Keratinocyte (primary cell): ENCODE results near the gene ARMC5. TPM values are rescaled to one million over a fixed set of nuclear protein-coding genes. Genes with fewer than 3 reads are reported as not detected.

Experiments used
- DNase-seq: peaks from one replicate; pipeline ENCODE4 v3.0.0-alpha.2; 2011; ENCODE audit warnings: low read depth, missing footprints, low spot score
- FAIRE-seq: peaks from 2 replicates; lab custom pipeline; 2011; peaks lifted over from hg19 to GRCh38; lab: Jason Lieb, UNC
- H2AFZ ChIP-seq: 2 replicates; pipeline ENCODE4 v1.6.0; 2012; ENCODE audit warnings: low read length, control low read depth, inconsistent platforms; ENCODE audit not compliant: control insufficient read depth
- H3K27ac ChIP-seq: 2 replicates; pipeline ENCODE4 v1.5.1; 2011; ENCODE audit warnings: low read length; ENCODE audit not compliant: control insufficient read depth, insufficient read depth
- H3K27me3 ChIP-seq: 3 replicates; pipeline ENCODE4 v1.6.0; 2011; ENCODE audit warnings: low read length; ENCODE audit not compliant: control insufficient read depth, insufficient read depth; ENCODE audit errors: extremely low read depth
- H3K36me3 ChIP-seq, 2 experiments: 2 replicates in 1 of 2; 3 replicates in 1 of 2; pipeline ENCODE4 v1.5.1; 2011; ENCODE audit warnings: low read length in 2 of 2, mild to moderate bottlenecking in 1 of 2; ENCODE audit not compliant: control insufficient read depth in 2 of 2, insufficient read depth in 2 of 2; ENCODE audit errors: extremely low read depth in 1 of 2
- H3K4me1 ChIP-seq: 3 replicates; pipeline ENCODE4 v1.5.1; 2011; ENCODE audit warnings: low read length; ENCODE audit not compliant: control insufficient read depth, insufficient read depth; ENCODE audit errors: extremely low read depth
- H3K4me2 ChIP-seq: 3 replicates; pipeline ENCODE4 v1.6.0; 2011; ENCODE audit warnings: low read depth, low read length; ENCODE audit not compliant: control insufficient read depth, insufficient read depth; ENCODE audit errors: extremely low read depth
- H3K4me3 ChIP-seq, 3 experiments: fragments of 200-600 bp in 1 of 3; sonication (generic) in 1 of 3; 2 replicates in 2 of 3; 3 replicates in 1 of 3; pipeline ENCODE4 v1.5.1; 2011 to 2016; ENCODE audit warnings: low read length in 3 of 3, mild to moderate bottlenecking in 3 of 3, control low read depth in 2 of 3, inconsistent platforms in 1 of 3, low read depth in 1 of 3, mixed read lengths in 1 of 3, mixed run types in 1 of 3, moderate library complexity in 1 of 3; ENCODE audit not compliant: control insufficient read depth in 2 of 3, insufficient read depth in 2 of 3; ENCODE audit errors: extremely low read depth in 1 of 3
- H3K79me2 ChIP-seq: 2 replicates; pipeline ENCODE4 v1.6.0; 2012; ENCODE audit warnings: low read length; ENCODE audit not compliant: control insufficient read depth, insufficient read depth
- H3K9ac ChIP-seq: 3 replicates; pipeline ENCODE4 v1.6.0; 2011; ENCODE audit warnings: low read length; ENCODE audit not compliant: control insufficient read depth, insufficient read depth; ENCODE audit errors: extremely low read depth
- H3K9me1 ChIP-seq: 3 replicates; pipeline ENCODE4 v1.6.0; 2011; ENCODE audit warnings: low read length; ENCODE audit not compliant: control insufficient read depth, insufficient read depth; ENCODE audit errors: extremely low read depth
- H3K9me3 ChIP-seq: 2 replicates; pipeline ENCODE4 v1.5.1; 2012; ENCODE audit warnings: low read depth, low read length; ENCODE audit not compliant: control insufficient read depth
- H4K20me1 ChIP-seq: 3 replicates; pipeline ENCODE4 v1.6.0; 2011; ENCODE audit warnings: low read length; ENCODE audit not compliant: control insufficient read depth, insufficient read depth; ENCODE audit errors: extremely low read depth
- EZH2 ChIP-seq: IDR thresholded peaks from one replicate; pipeline ENCODE4 v1.6.1; 2012; ENCODE audit warnings: inconsistent platforms, mild to moderate bottlenecking, low read length, moderate library complexity
- dilution Hi-C: fragments of 300-500 bp; cut with MboI; formaldehyde crosslinking; loops from one replicate; pipeline ENCODE4 v1.7.0; 2020; ENCODE audit warnings: low sequenced_read_pairs; ENCODE audit not compliant: extremely low pct_ligation_motif_present
- polyA plus RNA-seq, 5 experiments: library from polyadenylated mRNA; depleted of rRNA in 3 of 5; stranded (reverse) in 3 of 5; stranded (forward) in 1 of 5; unstranded in 1 of 5; fragments of >200 nt; gene quantifications; 1 replicate in 1 of 5; 2 replicates in 3 of 5; 3 replicates in 1 of 5; pipeline versions ENCODE4 v1.2.1 to v1.2.3, GENCODE V29; 2011 to 2012; ENCODE audit warnings: missing spikeins in 2 of 5, low read depth in 1 of 5, low replicate concordance in 1 of 5
- TF ChIP-seq, protein P1 (sequence below), 3 experiments: IDR thresholded peaks in 1 of 3; conservative IDR thresholded peaks in 1 of 3; optimal IDR thresholded peaks in 1 of 3; 2 replicates in 2 of 3; 3 replicates in 1 of 3; pipeline versions ENCODE3 to v1.5.1; 2011; ENCODE audit warnings: low read length in 3 of 3, mild to moderate bottlenecking in 3 of 3, moderate library complexity in 2 of 3, control low read depth in 1 of 3, inconsistent platforms in 1 of 3; ENCODE audit not compliant: insufficient read depth in 2 of 3; ENCODE audit errors: extremely low read depth in 1 of 3

Gene ARMC5
- polyA plus RNA-seq, 1 donor (not counting 4 experiments of a cell fraction or from before 2014, with no cell fraction given): 3.0 TPM

DNA sequence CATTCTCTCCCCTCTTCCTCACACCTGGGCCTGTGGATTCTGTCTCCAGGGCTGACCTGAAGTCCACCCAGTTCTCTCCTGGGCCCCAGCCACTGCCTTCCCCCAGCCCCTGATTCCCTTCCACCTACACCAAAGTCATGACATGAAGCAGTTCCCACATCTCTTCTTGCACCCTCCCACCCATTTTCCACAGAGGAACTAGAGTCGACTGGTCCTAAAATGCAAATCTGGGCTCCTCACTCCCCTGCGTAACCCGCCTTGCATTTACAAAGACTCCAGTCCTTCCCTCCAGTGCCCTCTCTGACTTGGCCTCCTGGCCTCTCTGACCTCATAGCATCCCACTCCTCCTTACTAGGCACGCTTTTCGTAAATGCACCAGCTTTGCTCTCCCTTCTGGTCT, 45.9 kb upstream of the ARMC5 start:
- Histone ChIP-seq H3K9ac (no peak overlapping the region), H3K4me3 (no peak overlapping the region), H3K4me2 (no peak overlapping the region), H3K4me1 (no peaks in the 10 kb centered on the region), H2AFZ (no peak overlapping the region), H4K20me1 (no peaks in the 10 kb centered on the region), H3K9me1 (no peaks in the 10 kb centered on the region), H3K79me2 (no peaks in the 10 kb centered on the region), H3K36me3 (no peaks in the 10 kb centered on the region), H3K27me3 (peaks cover 4% of the 10 kb centered on the region), H3K9me3 (no peaks in the 10 kb centered on the region), H3K27ac (no peak overlapping the region)
- no peak for TF ChIP-seq EZH2
- TF ChIP-seq, protein P1, sequence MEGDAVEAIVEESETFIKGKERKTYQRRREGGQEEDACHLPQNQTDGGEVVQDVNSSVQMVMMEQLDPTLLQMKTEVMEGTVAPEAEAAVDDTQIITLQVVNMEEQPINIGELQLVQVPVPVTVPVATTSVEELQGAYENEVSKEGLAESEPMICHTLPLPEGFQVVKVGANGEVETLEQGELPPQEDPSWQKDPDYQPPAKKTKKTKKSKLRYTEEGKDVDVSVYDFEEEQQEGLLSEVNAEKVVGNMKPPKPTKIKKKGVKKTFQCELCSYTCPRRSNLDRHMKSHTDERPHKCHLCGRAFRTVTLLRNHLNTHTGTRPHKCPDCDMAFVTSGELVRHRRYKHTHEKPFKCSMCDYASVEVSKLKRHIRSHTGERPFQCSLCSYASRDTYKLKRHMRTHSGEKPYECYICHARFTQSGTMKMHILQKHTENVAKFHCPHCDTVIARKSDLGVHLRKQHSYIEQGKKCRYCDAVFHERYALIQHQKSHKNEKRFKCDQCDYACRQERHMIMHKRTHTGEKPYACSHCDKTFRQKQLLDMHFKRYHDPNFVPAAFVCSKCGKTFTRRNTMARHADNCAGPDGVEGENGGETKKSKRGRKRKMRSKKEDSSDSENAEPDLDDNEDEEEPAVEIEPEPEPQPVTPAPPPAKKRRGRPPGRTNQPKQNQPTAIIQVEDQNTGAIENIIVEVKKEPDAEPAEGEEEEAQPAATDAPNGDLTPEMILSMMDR (optimal IDR thresholded peaks at IDR 0.05 in 1 of 3, IDR thresholded peaks at IDR 0.05 in 1 of 3, conservative IDR thresholded peaks at IDR 0.05 in 1 of 3; ENCODE audit: extremely low read depth in 1 of 3, insufficient read depth in 2 of 3, low read length in 3 of 3): no peak
- FAIRE-seq (no peak), DNase-seq (no peak)
- dilution Hi-C loops: no loop called here

- H2AFZ ChIP-seq: no peak overlapping the region
- FAIRE-seq: no peak
- no peaks in the 10 kb centered on the region for H3K9me1 ChIP-seq
- H3K36me3 ChIP-seq: no peaks in the 10 kb centered on the region
- H3K79me2 ChIP-seq: no peaks in the 10 kb centered on the region
- H4K20me1 ChIP-seq: no peaks in the 10 kb centered on the region
- H3K27me3 ChIP-seq: peaks cover 4% of the 10 kb centered on the region
- no peaks in the 10 kb centered on the region for H3K4me1 ChIP-seq
- H3K9ac ChIP-seq: no peak overlapping the region
- no peak overlapping the region for H3K4me2 ChIP-seq
- no peaks in the 10 kb centered on the region for H3K9me3 ChIP-seq
- TF ChIP-seq EZH2: no peak
- dilution Hi-C loops: no loop called here
- no peak for DNase-seq
- no peak overlapping the region for H3K27ac ChIP-seq
- no peak overlapping the region for H3K4me3 ChIP-seq
Measured at GRCh38 chr16:31413943-31414342, 45.4 kb upstream of the ARMC5 start.

- Histone ChIP-seq H2AFZ (no peak overlapping the region), H3K27me3 (peaks cover 4% of the 10 kb centered on the region), H3K36me3 (no peaks in the 10 kb centered on the region), H4K20me1 (no peaks in the 10 kb centered on the region), H3K27ac (no peak overlapping the region), H3K4me1 (no peaks in the 10 kb centered on the region), H3K9me3 (no peaks in the 10 kb centered on the region), H3K79me2 (no peaks in the 10 kb centered on the region), H3K9me1 (no peaks in the 10 kb centered on the region), H3K4me3 (no peak overlapping the region), H3K9ac (no peak overlapping the region), H3K4me2 (no peak overlapping the region)
- dilution Hi-C loops: no loop called here
- no peak for DNase-seq
- no peak for FAIRE-seq
- TF ChIP-seq EZH2: no peak
Measured at GRCh38 chr16:31414706-31415105, 44.6 kb upstream of the ARMC5 start.
